GM21360 (cell line): ENCODE measurements around the gene MED16.
"Not testable (repeated sequence)": the region's sequence is repeated elsewhere in the genome, so short reads cannot be mapped to it uniquely, and the experiment has no call there.

Source experiments
- ATAC-seq: cut with Tn5 transposase; IDR thresholded peaks from one replicate; pipeline ENCODE4 v1.9.1; 2021; ENCODE audit warnings: mild to moderate bottlenecking, moderate library complexity; ENCODE audit not compliant: unreplicated experiment

MED16 gene

DNA sequence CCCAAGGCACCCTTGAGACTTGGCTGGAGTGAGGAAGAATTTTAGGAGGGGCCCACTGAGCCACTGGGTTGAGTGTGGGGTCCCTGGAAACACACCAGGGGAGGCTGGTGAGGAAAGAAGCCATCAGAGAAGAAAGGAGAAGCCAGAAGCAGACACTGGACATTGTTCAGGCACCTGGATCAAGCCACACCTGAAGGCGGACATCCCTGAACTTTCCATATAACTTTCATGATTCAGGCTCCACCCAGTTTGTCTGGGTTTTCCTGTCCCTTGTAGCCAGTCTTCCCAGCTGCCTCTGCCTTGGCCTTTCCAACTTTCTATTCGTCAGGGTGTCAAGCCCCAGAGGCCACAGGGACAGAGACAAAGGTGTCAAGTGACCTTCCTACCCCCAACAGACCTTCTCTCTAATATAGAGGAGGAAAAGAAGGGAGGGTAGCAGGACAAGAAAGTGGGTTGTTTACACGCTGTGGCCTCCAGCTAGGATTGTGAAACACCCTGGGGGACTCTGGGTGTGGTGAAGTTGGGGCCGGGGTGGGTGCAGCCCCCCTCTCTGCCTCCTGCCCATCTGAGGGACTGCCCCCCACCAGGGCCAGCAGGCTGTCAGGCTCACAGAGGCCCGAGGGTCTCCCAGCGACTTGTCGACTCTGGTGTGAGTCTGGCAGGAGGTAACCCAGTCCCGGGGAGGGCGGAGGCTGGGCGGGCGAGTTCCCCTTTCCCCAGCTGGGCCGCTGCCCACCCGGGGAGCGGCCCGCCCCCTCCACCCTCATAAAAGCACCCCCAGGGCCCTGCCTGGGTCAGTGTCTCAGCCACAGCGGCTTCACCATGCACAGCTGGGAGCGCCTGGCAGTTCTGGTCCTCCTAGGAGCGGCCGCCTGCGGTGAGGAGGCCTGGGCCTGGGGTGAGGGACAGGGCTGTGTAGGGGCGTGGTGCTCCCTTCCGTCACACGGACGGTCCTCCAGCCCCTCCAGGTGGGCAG, 33.8 kb downstream of the MED16 start, which contains the start of gene CFD:
CFD (plus strand) TSS at position 797 of the 976 bp plus-strand sequence; CDS start at position 823, 26 bp downstream.
- no peak for ATAC-seq

DNA sequence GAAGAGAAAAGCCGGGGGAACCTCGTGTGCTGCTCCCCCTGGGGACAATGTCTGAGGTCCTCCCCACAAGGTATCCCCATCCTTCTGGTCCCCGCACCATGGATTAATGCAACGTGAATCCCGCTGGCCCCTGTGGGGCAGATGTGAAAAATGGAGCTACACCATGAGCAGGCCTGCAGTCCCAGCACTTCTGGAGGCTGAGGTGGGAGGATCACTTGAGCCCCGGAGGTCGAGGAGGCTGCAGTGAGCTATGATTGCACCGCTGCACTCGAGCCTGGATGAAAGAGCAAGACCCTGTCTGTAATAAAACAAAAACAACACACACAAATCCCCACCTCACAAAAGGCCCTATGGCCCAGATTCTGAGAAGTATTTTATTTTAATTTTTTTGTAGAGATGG, 34.7 kb downstream of the MED16 start:
- ATAC-seq = no peak

DNA sequence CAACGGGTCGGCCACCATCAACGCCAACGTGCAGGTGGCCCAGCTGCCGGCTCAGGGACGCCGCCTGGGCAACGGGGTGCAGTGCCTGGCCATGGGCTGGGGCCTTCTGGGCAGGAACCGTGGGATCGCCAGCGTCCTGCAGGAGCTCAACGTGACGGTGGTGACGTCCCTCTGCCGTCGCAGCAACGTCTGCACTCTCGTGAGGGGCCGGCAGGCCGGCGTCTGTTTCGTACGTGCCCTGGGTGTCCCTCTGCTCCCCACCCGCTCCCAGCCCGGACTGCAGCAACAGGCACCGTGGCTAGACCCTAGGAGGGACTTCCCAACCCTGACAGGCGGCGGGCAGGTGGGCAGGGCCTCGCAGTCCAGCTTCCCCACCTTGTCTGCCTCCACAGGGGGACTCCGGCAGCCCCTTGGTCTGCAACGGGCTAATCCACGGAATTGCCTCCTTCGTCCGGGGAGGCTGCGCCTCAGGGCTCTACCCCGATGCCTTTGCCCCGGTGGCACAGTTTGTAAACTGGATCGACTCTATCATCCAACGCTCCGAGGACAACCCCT, 37.3 kb downstream of the MED16 start:
- no peak for ATAC-seq

DNA sequence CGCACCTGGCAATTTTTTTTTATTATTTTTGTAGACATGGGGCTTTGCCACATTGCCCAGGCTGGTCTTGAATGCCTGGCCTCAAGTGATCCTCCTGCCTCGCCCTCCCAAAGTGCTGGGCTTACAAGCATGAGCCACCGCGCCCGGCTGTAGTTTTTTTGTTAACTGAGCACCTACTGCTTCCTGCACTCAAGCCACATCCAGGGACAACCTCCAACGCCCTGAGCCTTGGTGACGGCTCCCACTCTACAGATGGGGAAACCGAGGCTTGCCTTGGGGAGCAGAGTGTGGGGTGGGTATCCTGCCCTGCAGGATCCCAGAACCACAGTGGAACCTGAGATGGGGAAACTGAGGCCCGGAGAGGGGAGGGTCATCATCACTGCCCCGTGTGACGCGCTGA, 37.8 kb downstream of the MED16 start:
- ATAC-seq = no peak

- no peak for ATAC-seq
Measured at GRCh38 chr19:854549-854948, 38.4 kb downstream of the MED16 start.

GRCh38 chr19:853614-854220, 39.3 kb downstream of the MED16 start:
- not testable (repeated sequence) for ATAC-seq

GRCh38 chr19:853014-853585, 39.9 kb downstream of the MED16 start:
- no peak for ATAC-seq

- no peak for ATAC-seq
Measured at GRCh38 chr19:852136-853013, 40.6 kb downstream of the MED16 start, which contains the start of gene ELANE. ELANE (plus strand) TSS chr19:852303; CDS start chr19:852329, 26 bp downstream.

GRCh38 chr19:850979-851335, 42.0 kb downstream of the MED16 start:
- ATAC-seq = no peak

GRCh38 chr19:850221-850978, 42.6 kb downstream of the MED16 start:
- no peak for ATAC-seq

DNA sequence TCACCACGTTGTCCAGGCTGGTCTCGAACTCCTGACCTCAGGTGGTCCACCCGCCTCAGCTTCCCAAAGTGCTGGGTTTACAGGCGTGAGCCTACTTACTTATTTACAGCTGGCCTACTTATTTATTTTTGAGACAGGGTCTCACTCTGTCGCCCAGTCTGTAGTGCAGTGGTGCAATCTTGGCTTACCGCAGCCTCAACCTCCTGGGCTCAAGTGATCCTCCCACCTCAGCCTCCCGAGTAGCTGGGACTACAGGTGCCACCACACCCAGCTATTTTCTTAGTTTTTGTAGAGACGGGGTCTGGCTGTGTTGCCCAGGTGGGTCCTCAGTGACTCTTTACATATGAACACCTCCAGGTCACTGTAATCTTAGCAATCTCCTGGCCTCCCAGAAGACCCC, 43.8 kb downstream of the MED16 start:
- not testable (repeated sequence) for ATAC-seq

DNA sequence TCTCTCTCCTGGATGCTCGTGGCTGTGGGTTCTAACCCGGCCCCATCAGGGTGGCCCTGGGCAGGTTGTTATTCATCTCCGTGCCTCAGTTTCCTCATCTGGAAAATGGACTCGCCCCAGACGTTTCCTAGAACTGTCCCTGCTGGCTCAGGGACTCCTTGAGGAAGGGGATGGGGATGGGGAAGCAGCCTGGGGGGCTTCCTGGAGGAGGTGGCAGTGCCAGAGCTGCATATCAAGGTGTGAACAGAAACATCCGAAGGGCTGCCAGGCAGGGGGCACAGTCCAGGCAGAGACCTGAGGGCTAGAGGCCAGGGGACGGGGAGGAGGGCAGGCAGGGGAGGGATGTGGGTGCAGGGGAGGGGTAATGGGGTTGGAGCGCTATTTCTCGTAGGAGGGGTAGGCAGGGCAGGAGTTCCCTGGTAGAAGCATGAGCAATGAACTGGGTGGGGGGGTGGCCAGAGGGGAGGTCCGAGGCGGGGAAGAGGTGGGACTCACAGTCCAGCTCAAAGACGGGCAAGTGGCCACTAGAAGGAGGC, 44.5 kb downstream of the MED16 start:
- ATAC-seq = no peak

DNA sequence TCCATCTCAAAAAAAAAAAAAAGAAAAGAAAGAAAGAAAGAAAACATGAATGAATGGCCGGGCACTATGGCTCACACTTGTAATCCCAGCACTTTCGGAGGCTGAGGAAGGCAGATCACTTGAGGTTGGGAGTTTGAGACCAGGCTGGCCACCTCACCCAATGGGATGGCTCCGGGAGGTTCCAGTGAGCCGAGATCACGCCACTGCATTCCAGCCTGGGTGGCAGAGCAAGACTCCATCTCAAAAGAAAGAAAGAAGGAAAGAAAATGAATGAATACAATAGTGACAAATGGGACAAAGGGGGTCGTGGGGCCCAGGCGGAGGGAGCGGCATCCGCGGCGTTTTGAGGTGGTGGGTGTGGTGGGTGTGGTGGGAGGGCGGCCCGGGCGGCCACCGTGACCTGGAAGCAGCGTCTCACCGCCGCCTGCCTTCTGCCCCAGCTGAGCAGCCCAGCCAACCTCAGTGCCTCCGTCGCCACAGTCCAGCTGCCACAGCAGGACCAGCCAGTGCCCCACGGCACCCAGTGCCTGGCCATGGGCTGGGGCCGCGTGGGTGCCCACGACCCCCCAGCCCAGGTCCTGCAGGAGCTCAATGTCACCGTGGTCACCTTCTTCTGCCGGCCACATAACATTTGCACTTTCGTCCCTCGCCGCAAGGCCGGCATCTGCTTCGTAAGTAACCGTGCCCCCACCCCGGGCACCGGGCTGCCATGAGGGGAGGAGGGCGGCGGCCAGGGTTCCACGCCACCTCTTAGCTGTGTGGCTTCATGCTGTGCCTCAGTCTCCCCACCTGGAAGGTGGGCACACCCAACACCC, 47.1 kb downstream of the MED16 start:
- ATAC-seq = no peak

GRCh38 chr19:844546-844971, 48.4 kb downstream of the MED16 start:
- ATAC-seq = no peak

- no peak for ATAC-seq
Measured at GRCh38 chr19:843836-844545, 49.0 kb downstream of the MED16 start.

- ATAC-seq = no peak
Measured at GRCh38 chr19:843180-843835, 49.7 kb downstream of the MED16 start.

GRCh38 chr19:842802-843179, 50.2 kb downstream of the MED16 start:
- not testable (repeated sequence) for ATAC-seq
